Esophagus squamous epithelium (tissue), 4 donors: ENCODE results near the gene FAM187B.

Experiments
- POLR2A ChIP-seq, 4 donors: fragments of 450-650 bp; IDR thresholded peaks; one replicate each; pipeline ENCODE4 v1.6.1; 2017; ENCODE audit warnings: antibody characterized with exemption in 4 of 4, mild to moderate bottlenecking in 4 of 4, moderate library complexity in 3 of 4
- TF ChIP-seq, protein P1 (sequence below), 6 experiments: fragments of 450-650 bp in 4 of 6; fragments of 200-600 bp in 2 of 6; sonication (generic) in 2 of 6; IDR thresholded peaks; one replicate each; pipeline ENCODE4 v1.5.1; 2016 to 2019; ENCODE audit warnings: antibody characterized with exemption in 6 of 6, mild to moderate bottlenecking in 4 of 6, moderate library complexity in 4 of 6

- no peak for TF ChIP-seq POLR2A (IDR thresholded peaks at IDR 0.05)
- TF ChIP-seq, protein P1, sequence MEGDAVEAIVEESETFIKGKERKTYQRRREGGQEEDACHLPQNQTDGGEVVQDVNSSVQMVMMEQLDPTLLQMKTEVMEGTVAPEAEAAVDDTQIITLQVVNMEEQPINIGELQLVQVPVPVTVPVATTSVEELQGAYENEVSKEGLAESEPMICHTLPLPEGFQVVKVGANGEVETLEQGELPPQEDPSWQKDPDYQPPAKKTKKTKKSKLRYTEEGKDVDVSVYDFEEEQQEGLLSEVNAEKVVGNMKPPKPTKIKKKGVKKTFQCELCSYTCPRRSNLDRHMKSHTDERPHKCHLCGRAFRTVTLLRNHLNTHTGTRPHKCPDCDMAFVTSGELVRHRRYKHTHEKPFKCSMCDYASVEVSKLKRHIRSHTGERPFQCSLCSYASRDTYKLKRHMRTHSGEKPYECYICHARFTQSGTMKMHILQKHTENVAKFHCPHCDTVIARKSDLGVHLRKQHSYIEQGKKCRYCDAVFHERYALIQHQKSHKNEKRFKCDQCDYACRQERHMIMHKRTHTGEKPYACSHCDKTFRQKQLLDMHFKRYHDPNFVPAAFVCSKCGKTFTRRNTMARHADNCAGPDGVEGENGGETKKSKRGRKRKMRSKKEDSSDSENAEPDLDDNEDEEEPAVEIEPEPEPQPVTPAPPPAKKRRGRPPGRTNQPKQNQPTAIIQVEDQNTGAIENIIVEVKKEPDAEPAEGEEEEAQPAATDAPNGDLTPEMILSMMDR (IDR thresholded peaks at IDR 0.05) = no peak
Observed at GRCh38 chr19:35212241-35212640, 16.3 kb downstream of the FAM187B start.
